GM19324 (cell line): ENCODE data around the gene METTL22.

Experiments used
- ATAC-seq: cut with Tn5 transposase; IDR thresholded peaks from one replicate; pipeline ENCODE4 v1.9.1; 2021; ENCODE audit warnings: mild to moderate bottlenecking, moderate library complexity; ENCODE audit not compliant: unreplicated experiment, low FRiP score

The METTL22 gene, protein sequence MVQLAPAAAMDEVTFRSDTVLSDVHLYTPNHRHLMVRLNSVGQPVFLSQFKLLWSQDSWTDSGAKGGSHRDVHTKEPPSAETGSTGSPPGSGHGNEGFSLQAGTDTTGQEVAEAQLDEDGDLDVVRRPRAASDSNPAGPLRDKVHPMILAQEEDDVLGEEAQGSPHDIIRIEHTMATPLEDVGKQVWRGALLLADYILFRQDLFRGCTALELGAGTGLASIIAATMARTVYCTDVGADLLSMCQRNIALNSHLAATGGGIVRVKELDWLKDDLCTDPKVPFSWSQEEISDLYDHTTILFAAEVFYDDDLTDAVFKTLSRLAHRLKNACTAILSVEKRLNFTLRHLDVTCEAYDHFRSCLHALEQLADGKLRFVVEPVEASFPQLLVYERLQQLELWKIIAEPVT

DNA sequence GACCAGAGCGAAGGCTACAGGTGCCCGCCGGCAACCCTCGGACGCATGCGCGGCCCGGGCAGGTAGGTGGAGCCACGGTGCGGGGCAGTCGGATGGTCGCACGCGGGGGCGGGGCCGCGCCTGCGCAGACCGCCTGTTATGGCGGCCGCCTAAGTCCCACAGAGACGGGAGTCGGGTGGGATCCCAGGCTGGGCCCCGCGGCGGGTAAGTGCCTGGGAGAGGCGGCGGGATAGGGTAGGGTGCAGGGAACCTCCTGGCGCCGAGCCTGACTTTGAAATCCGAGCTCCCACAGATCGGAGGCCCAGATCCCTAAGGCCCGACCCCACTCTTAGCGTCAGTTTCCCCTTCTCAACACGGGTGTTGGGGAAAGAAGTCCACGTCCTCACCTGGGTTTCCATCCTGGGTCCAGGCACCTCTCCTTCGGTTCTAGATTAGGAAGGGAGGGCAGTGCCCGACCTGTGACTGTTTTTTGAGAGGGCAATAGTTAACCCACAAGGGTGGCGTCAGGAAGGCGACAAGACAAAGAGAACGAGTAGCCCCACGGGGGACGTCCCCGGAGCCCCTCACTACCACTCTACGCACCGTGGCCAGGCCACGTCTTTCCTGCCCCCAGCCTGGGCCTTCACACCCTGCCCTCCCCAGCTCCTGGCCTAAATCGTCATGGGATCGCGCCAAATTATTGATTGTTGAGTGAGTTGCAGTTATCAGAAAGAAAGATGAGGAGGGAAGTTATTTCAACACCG is at the start of gene METTL22:
METTL22 (plus strand) TSS at position 127 of the 743 bp plus-strand sequence. CDS start 3,968 bp downstream, outside the sequence.
- peak; percentile 92 for ATAC-seq

DNA sequence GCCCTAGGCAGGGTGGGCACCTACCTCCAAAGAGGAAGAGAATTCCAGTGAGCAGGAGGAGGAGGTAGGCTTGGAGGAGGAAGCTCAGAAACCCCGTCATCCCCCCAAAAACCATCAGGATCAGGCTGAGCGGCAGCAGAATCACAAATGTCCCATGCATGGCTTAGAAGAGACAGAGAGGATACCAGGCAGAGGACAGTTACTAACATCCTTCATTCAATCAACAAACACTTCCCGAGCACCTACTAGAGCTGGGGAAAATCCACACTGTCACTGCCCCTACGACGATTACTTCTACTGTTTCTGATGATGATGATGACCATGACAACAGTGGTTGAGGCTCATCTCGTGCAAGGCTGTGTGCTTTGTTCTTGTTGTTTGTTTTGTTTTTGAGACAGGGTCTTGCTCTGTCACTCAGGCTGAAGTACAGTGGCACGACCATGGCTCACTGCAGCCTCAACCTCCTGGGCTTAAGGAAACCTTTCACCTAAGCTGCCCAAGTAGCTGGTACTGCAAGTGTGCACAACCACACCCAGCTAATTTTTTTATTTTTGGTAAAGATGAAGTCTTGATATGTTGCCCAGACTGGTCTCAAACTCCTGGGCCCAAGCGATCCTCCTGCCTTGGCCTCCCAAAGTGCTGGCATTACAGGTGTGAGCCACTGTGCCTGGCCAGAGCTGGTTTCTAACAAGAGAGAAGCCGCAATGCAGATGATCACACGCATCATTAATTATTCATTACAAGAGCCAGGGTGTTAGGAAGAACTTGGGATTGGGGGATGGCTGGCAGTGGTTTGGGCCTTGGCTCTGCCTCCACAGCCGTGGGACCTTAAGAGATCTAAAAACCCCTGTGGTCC is 49.2 kb upstream of the METTL22 start:
- ATAC-seq: no peak

DNA sequence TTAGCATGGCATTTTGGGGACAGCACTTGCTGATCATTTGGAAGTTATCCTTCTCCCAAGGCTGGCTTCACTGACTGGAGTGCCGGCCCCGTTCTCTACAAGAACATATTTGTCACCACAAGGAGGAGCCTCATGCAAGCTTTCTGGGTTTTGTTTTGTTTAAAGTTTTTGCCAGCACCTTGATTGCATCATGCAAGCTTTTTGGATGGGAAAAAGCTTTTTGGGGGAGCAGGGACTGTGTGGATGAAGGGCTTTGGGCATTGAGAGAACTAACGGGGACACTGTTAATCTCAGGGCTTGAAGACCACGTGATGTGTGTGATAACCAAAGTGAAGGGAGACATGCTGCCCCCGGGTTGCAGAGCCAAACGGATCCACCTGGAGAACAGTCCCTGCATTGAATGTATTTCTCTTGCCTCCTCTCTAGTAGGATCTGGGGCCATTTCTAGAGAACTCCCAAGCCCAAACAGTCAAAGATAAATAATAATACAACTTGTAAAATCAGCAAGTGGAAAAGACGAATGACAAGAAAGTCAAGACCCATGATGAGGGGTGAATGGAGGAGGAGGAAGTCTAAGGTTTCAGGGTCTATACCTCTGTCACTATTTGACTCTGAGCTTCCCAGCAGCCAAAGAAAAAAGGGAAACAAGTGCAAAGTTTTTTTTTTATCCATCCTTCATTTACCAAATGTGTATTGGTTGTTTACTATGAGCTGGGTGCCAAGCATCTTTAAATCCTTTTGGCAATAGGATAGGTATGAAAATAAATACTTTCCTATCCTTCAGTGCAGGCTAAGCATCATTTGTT is 48.4 kb upstream of the METTL22 start:
- no peak for ATAC-seq

DNA sequence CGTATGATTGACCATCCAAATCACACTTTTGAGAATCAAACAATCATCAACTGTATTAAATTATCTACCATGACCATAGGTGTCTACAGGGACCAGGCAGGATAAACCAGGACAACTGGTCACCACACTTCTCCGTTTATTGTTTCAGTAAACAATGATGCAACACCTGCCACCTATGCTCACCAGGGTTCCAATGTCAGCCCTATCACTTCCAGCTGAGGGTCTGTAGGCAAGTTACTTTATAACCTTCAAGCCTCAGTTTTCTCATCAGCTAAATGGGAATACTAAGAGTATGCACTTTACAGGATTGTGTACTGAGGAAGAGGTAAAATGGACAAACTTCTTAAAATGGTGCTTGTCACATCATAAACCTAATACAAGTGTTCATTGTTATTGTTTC is 46.1 kb upstream of the METTL22 start:
- no peak for ATAC-seq

DNA sequence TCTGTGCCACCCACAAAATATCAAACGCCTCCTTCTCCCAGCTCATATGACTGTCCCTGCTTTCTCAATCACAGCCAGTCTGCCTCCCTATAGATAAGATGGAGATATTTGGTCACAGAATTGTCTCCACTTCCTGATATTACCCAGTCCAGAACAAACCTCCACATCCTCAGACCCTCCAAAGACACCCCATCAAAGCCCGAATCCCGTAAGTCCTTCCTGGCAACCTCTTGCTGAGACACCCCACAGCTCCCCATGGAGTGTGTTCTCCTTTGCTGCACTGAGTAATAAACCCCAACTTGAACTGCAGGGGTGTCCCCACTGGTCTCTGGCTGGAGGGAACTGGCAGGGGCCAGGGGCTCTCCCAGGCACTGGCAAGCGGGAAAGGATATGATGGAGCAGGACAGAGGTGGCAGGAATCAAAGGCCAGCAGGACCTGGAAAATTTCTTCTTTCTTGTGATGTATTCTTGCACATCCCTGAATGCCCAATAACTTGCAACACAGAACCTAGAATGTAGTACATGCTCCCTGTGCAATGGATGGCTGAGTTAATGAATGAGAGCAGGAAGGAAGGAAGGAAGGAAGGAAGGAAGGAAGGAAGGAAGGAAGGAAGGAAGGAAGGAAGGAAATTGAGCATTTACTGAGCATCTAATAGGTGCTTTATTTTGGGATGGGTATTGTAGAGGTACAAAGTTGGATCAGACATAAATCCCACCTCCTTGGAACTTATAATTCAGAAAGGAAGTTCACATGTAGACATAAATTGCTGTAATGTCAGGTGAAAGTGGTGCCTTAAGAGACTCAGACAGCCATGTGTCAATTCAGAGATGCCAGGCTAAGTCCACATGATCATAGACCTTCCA is 45.1 kb upstream of the METTL22 start:
- ATAC-seq: no peak

DNA sequence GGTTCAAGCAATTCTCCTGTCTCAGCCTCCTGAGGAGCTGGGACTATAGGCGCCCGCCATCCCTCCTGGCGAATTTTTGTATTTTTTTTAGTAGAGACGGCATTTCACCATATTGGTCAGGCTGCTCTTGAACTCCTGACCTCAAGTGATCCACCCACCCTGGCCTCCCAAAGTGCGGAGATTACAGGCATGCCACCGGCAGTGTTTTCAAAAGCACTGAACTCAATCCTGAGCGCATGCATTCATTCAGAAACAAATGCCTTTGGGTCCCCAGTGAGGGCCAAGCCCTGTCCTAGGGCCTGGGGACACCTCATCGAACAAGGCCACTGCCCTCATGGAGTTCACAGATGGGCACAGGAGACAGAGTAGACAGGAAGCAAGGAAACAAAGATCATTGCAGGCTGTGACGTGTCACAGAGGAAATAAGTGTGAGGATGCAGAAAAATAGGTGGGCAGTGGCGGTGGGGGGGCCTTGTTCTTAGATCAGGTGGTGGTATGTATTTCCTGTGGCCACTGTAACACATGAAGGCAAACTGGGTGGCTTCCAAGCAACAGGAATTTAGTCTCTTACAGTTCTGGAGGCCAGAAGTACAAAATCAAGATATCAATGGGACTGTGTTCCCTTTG is 43.7 kb upstream of the METTL22 start:
- no peak for ATAC-seq

DNA sequence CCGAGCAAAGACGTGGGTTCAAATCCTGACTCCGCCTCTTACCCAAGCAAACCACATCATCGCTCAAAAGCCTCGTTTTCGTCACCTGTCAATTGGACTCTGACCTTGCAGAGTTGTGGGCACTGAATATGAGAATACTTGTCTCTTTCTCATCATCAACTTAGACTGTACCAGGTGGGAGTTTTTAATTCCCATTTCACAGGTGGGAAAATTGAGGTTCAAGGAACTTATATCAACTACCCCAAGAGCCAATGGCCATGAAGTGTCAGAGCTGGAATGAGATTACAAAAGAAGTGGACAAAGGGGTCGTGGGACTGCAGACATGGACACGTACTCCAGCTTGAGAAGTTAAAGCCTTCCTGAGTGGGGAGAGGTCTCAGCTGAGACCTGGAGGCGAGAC is 41.9 kb upstream of the METTL22 start:
- ATAC-seq: no peak

DNA sequence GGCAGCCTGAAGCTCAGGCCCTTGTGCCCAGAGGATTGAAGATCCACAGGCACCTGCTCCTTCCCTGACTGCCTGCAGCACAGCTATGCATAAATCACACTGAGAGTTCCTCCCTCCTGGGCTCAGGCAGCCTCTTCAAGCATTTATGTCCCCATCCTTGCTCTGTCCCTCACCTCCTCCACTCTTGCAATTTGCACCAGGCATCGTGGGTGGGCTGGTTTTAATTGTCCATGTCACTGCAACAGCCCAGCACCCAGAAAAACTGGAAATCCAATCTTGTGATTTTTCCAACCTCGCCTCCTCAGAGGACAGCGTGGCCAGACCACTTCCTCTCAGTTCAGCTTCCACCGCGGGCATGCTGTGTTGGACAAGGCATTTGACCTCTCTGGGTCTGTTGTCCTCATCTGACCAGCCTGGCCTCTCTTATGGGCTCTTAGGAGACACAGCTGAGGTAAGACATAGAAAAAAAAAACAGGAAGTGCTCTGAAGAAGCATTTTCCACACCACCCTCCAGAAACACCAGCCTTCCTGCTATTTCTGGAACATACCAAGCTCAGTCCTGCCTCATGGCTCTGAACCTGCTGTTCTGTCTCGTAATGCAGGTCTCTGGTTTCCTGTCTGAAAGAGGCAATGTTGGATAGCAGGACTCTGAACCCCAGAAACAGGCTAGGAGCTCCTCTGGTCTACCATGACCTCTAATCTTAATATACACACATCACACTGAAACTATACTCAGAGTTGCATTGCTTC is 39.5 kb upstream of the METTL22 start:
- no peak for ATAC-seq

DNA sequence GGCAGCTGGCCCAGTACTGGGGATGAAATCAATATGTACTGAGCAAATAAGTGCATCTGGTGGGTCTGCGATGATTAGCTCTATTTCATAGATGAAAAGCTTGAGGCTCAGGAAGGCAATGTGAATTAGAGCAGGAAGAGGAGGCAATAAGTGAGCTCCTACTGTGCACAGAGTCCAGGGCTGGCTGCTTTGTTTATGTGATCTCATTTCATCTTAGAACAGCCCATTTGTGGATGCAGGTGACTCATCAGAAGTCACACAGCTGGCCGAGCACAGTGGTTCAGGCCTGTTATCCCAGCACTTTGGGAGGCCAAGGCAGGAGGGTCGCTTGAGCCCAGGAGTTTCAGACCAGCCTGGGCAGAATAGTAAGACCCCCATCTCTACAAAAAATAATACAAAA is 38.3 kb upstream of the METTL22 start:
- ATAC-seq: no peak

DNA sequence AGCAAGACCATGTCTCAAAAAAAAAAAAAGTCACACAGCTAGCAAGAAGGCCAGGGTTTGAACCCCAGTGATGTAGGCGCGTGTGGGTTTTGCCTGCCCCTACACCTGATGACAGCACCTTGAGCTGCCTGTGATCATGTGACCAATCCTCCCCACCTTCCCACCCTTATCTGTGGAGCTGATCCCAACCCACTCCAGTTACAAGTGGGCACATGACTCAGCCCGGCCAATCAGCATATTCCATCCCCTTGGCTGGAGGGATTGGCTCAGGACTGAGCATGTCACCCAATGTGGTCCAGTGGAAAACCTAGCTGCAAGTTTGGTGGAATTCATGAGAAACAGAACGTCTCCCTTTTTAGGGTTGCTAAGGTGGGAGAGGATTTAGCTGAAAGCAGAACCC is 37.8 kb upstream of the METTL22 start:
- ATAC-seq: no peak

DNA sequence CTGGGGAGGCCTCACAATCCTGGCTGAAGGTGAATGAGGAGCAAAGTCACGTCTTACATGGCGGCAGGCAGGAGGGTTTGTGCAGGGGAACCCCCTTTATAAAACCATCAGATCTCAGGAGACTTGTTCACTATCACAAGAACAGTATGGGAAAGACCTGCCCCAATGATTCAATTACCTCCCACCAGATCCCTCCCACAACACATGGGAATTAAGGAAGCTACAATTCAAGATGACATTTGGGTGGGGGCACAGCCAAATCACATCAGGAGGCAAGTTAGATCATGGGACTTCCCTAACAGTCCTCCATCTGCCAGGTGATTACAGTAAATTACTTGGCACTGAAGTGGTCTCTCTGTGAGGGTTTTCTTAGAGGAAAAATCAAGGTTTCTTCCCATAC is 36.5 kb upstream of the METTL22 start:
- no peak for ATAC-seq

DNA sequence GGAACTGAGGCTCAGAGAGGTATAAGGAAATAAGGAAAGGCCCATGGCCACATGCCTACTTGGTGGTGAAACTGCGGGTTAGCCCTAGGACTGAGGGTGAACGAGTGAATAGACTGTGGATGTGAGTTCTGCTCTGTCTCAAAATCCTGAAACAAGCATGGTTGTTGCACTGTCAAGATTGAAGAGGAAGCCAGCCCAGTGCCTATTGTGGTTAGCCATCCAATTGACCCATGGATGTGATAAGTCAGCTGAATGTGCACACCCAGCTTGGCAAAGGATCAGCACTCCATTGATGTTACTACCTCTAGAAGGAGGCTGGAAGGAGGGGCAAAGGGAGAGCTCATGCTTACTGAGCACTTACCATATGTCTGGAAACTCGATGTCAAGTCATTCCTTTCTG is 35.6 kb upstream of the METTL22 start:
- ATAC-seq: no peak

DNA sequence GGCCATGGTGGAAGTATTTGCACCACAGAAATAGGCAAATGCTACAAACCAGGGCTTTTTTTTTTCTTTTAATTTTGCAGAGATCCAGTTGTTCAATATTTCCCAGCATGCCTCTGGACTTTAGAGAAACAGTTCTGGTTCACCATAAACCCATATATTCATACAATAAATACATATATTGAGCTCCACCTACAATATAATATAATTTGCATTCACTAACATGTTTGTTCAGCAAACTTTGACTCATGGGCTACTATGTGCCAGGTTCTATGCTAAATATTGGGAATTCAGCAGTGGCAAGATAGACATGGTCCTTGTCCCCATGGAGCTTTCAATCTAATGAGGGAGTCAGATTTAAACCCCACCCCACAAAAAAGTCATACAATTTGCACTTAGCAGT is 34.4 kb upstream of the METTL22 start:
- no peak for ATAC-seq

DNA sequence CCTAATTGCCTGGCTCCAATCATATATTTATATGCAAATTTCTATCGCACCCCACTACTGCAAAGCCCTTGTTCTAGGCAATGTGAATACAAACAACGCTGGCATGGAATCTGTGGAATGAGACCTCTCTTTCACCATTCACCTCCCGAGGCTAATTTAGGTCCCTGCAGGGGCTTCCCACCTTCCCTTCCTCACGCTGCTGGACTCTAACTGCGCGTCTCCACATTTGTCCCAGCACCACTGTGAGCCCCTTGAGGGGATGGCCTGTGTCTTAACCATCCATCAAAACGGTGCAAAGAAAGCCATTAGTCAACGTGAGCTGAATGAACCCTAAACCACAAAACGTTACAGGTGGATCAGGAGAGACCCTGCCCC is 32.8 kb upstream of the METTL22 start:
- no peak for ATAC-seq

DNA sequence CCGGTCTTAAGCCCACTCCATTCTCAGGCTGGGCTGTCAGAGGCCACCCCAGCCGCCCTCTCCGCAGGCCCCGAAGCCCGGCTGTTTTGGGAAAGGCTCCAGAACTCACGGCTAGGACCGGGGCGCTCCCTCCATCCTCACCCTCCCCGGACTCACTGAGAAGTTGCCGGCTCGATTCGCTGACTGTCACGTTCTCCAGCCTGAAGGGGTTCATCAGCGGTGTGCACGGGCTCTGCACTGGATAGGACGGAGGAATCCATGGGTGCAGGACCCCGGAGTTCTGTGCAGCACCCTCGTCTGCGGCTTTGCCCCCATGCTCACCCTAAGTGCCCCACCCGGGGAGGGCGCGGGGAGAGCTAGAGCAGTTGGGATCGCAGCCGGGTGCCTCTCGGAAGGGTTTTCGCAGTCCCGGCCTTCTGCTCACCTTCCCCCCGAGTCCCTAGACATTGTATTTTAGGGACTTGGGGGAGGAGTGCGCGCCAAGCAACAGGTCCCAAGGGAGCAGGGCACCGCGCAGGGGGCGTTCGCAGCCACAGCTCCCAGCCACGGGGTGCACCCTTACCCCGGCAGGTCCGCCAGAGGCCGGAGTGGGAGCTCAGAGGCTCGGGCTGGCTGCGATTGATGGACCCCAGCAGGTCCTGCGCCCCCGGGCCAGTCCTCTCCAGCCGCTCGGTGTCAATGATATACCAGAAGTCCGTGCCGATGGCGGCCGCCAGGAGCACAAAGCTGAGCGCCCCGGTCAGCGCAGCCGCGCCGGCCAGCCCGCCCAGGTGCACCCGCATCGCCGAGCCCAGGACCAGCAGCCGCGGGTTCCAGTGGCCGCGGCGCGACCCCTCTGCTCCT is 32.2 kb upstream of the METTL22 start:
- no peak for ATAC-seq

DNA sequence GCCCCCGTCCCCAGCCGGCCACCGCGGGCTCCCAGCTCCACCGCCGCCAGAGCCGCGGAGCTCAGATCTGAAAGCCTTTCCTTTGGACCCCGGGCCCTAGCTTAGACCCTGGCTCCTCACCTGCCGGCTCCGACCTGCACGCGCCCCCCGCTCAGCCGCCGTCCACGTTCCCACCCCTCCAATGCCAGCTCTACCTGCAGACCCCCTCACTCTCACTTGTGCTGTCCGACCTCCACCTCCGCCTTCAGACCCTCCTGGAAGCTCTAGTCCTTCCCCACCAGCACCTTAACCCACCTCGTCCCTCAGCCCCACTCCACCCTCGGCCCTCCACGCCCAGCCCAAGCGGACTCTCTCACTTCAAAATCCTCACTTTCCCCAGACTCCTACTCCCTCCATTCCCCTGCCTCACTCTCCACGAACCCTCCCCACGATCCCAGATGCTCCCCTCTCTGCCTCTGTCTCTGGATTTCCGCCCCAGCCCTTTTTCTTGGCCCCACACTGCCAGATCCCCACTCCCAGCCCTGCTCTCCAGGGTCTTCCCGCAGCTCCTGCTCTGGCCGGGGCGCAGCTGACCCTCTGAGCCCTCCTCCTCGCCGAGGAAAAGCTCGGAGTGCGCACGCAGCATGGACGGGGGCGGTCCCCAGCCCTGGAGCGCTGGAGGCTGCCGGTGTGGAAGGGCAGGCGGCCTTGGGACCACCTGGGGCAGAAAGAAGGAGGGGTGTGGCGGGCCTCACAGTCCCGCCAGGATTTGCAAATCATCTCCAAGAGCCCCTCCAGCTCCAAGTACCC is 31.4 kb upstream of the METTL22 start, which contains the start of gene TMEM114:
TMEM114 (minus strand) TSS at position 612 of the 789 bp plus-strand sequence. CDS start 673 bp downstream, outside the sequence.
- ATAC-seq: no peak
